ENCODE results near the gene DIABLO.
A peak's percentile ranks its signal among the peaks of the same experiment; 100 is the strongest.
"Not testable (repeated sequence)": the region's sequence is repeated elsewhere in the genome, so short reads cannot be mapped to it uniquely, and the experiment has no call there.

DIABLO gene

DNA sequence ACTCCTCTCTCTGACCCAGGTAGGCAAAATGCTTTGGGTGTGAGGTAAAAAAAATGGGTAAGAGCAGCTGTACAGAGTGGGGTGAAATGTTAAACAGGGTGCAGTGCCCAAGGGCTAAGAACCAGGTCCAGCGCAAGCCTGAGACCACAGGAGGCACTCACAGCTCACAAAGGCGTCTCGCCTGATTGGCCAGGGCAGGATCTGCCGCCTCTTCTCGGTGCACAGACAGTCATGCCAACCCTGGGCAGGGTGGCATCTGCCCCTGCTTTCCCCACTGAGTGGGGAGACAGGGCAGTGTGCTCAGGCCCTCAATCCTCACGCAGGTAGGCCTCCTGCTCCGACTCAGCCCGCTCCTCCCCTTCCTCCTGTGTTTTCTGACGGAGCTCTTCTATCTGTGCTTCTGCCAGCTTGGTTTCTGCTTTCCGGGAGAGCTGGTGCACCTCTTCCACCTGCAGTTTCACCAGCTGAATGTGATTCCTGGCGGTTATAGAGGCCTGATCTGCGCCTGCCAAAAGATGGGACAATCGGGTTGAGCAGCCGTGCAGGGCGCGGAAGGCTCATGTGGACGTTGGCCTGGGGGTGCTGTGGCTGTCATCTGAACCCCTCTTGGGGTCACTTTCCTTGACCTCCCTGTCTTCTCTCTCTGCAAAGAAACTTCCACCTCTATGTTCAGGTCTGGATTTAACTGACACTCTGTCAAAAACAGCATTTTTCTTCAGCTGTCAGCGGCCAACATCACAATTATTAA is 17.6 kb downstream of the DIABLO start:
- no peak for DNase-seq (ENCODE audit: low spot score)

DNA sequence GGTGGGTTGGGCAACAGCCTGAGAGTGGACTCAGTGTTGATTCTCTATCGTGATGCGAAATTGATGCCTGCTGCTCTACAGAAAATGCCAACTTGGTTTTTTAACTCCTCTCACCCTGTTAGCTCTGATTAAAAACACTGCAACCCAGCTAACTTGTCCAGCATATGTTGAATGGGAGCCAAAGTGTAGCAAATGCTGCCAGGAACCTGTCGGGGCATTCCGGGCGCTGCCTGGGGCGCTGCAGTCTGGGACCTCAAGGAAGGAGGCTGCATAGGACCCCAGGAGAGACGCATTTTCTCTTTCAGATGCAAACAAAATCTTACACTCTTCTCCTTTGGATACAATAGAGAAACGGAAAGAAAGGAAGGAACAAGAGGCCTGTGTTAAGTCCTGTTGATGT is 18.5 kb downstream of the DIABLO start:
- DNase-seq (ENCODE audit: low spot score) = no peak

DNA sequence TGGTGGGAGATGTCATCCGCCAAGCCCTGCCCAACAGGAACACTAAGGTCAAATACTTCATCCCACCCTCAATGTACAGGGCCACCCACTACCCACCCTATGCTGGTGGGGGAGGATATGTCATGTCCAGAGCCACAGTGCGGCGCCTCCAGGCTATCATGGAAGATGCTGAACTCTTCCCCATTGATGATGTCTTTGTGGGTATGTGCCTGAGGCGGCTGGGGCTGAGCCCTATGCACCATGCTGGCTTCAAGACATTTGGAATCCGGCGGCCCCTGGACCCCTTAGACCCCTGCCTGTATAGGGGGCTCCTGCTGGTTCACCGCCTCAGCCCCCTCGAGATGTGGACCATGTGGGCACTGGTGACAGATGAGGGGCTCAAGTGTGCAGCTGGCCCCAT is 18.9 kb downstream of the DIABLO start:
- no peak for DNase-seq (ENCODE audit: low spot score)

DNA sequence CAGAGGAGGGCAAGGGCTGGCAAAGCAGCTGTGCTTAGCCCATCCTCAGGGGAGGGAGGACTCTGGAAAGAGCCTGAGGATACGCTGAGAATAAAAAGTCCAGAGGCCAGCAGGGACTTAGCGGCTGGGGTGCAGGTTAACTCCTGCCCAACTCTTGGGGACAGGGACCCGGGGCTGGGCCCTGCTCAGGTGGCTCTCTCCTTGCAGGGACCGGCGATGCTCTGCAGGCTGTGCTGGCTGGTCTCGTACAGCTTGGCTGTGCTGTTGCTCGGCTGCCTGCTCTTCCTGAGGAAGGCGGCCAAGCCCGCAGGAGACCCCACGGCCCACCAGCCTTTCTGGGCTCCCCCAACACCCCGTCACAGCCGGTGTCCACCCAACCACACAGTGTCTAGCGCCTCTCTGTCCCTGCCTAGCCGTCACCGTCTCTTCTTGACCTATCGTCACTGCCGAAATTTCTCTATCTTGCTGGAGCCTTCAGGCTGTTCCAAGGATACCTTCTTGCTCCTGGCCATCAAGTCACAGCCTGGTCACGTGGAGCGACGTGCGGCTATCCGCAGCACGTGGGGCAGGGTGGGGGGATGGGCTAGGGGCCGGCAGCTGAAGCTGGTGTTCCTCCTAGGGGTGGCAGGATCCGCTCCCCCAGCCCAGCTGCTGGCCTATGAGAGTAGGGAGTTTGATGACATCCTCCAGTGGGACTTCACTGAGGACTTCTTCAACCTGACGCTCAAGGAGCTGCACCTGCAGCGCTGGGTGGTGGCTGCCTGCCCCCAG is 19.6 kb downstream of the DIABLO start:
- no peak for DNase-seq (ENCODE audit: low spot score)

DNA sequence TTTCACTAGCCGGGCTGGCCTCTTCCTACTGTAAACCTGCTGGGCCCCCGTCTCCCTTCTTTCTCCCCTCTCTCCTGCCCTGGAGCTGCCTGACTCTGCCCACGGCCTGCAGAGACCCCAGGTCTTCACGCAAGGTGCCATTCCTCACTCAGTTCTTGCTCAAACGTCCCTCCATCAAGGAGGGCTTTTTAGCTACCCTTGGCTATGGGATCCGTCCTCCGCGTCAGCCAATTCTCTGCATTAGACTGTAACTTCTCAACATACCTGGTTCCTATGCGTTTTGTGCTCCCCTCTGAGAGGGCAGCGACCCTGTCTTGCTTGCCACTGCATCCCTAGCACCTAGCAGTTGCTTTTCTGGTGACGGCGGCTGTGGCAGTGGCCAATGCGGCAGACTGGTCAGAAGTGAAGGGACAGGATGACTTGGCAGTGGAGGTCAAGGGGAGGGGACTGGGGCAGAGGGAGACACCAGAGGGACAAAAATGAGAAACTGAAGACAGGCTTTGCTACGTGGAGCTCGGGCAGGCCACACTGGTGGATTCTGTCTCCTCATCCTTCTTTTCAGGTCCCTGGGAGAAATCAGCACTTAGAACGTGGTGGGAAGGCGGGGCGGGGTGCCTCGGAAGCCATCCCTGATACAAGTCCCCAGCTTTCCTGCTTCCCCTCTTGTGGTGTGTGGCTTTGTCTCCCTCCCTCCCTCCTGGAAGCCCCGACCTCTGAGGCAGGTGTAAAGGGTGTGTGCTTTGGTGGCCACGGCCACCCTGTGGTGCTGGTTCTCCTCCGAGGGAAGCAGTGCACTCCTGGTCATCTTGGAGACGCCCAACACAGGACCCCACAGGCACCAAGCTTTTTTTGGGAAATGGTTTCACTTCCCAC is 20.6 kb downstream of the DIABLO start:
- DNase-seq (ENCODE audit: low spot score) = no peak

DNA sequence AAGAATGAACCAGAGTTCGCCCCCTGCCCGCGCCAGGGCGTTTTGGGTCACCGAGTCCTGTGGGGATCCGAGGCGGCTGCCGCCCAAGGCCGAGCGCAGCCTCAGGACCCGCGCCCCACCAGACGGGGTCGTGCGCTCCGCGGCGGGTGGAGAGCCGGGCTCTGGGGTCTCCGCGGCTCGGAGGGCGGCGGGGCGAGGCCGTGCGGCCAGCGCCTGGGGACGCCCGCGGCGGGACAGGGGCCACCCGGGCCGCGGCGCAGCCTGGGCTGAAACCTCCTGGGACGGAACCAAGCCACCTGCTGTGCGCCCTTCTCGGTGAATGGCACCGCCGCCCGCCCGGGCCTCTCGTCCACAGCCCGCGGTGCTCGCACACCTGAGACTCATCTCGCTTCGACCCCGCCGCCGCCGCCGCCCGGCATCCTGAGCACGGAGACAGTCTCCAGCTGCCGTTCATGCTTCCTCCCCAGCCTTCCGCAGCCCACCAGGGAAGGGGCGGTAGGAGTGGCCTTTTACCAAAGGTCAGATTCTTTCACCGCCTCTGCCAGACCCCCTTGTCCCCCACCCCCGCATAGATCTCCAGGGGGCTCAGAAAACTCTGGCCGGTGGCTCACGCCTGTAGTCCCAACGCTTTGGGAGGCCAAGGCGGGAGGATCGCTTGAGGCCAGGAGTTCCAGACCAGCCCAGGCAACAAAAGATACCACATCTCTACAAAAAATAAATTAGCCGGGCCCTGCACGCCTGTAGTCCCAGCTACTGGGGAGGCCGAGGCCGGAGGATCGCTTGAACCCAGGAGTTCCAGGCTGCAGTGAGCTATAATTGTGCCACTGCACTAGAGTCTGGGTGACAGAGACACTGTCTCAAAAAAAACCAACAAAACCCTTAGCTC is 21.4 kb downstream of the DIABLO start:
- DNase-seq (ENCODE audit: low spot score) = no peak

DNA sequence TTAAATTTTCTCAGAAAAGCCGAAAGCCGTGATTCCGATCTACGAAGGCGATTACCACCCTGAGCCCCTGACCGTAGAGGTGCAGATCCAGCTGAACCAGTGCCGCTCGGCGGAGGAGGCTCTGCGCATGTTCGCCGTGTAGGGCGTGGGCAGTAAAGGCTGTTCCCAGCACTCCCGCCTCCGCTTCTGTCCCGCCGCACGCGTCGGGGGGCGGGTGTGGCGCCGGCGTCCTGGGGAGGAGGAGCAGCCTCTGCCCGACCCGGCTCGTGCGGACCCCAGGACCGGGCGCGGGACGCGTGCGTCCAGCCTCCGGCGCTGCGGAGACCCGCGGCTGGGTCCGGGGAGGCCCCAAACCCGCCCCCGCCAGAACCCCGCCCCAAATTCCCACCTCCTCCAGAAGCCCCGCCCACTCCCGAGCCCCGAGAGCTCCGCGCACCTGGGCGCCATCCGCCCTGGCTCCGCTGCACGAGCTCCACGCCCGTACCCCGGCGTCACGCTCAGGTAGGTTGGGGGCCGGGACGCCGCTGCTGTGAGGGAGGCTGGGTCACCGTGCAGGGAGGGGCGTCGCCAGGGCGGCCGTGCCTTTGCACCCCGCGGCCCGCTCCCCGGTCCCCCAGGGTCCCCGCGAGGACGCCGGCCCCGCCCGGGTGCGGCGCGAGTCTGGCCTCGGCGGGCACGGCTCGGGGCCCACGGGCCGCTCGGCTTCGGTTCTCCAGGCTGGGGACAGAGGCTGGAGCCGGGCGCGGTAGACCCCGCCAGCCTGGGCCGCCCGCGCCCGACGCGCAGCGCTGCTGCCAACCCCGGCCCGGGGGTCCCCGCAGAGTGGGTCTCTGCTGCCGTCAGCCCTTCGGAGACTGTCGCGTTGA is 22.3 kb downstream of the DIABLO start, which contains the start of gene B3GNT4:
B3GNT4 (plus strand) TSS at position 409 of the 866 bp plus-strand sequence. CDS start 910 bp downstream, outside the sequence.
- DNase-seq (ENCODE audit: low spot score) = peak; percentile 70

DNA sequence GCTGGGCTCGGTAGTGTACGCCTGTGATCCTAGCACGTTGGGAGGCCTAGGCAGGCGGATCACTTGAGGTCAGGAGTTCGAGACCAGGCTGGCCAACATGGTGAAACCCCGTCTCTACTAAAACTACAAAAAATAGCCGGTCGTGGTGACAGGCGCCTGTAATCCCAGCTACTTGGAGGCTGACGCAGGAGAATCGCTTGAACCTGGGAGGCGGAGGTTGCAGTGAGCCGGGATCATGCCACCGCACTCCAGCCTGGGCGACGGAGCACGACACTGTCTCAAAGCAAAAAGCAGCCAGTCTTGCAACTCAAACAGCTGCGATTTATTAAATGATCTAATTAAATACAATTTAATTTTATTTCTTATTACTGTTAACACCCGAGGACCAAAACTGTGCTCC is 23.0 kb downstream of the DIABLO start:
- not testable (repeated sequence) for DNase-seq (ENCODE audit: low spot score)

DNA sequence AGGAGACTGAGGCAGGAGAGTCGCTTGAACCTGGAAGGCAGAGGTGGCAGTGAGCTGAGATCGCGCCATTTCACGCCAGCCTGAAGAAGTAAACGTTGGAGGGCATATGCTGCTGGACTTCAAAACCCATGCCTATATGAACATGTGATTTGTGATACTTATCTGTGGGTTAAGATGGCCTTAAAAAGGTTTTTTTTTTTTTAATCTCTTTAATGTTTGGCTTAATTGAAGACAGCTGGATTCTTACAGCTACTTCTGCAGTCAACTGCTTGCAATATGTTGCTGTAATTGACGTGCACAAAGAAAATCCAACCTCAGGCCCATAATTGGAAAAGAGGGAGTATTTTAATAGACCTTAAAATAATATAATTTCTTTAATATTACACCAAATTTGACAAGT is 23.8 kb downstream of the DIABLO start:
- no peak for DNase-seq (ENCODE audit: low spot score)

DNA sequence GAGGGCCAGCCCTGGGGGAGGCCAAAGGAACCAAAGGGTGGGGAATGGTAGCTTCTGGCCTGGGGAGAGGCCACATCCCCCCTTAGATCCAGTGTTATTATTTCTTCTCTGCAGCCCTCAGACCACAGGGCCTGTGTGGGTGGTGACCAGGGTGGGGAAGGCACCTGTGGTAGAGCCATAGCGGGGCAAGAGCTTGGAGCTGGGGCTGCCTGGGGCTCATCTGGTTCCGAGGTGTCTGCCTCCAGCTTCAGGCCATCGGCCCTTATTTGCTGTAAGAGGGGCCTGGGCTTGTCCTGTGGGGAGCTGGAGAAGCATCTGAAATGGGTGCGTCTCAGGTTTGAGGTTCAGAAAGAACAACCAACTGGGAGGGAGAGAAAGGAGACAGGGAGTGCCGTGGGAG is 24.5 kb downstream of the DIABLO start:
- DNase-seq (ENCODE audit: low spot score) = no peak

DNA sequence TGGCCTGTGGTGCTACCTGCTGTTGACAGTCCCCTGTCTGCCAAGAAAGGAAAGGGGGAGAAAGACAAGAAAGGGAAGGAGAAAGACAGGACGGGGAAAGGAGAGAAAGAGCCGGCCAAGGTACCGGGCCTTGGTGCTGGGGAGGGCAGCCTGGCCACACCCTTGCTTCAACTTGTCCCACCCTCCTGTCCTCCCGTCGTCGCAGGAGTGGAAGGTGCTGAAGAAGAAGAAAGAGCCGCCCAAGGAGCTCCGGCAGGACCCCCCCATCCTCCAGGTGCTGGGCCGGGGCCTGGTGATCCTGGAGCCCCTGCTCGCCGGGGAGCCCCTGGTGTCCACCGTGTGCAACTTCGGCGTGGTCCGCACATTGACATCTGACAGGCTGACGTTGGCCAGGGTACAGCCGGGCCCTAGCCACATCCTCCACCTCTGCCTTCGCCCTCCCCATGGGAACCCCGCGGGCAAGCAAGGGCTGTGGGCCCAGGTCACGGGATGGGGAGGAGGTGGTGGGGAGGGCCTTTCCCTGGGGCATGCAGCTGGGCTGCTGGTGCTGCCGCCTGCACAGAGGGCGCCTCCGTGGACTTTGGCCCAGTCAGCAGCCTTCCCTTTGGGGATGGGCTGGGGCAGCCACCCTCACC is 25.2 kb downstream of the DIABLO start:
- no peak for DNase-seq (ENCODE audit: low spot score)

DNA sequence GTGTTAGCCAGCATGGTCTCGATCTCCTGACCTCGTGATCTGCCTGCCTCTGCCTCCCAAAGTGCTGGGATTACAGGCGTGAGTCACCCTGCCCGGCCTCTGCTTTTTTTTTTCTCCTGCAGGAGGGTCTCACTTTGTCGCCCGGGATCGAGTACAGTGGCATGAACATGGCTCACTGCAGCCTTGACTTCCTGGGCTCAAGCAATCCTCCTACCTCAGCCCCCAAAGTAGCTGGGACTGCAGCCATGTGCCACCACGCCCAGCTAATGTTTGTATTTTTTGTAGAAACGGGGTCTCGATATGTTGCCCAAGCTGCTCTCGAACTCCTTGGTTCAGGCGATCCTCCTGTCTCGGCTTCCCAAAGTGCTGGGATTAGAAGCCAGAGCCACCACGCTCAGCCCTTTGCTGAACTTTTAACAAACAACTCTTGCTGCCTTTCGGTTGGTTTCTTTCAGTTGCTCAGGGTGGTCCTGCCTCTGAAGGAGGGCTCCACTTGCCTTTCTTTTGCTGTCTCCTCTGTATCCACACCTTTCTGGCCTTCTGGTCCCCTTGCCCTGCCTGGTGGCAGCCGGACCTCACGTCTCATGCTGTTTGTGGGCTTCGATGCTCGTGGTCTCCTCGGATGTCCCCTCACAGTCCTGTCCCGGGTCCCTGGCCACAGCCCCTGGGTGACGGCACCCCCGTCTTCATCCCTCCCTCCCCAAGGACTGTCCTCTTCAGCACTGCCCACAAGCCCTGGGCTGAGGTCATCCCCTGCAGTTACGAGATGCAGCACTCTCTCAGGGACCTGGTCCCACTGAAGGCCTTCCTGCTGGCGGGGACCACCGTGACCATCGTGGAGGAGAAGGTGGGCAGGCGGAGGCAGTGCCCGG is 26.1 kb downstream of the DIABLO start:
- DNase-seq (ENCODE audit: low spot score) = no peak

DNA sequence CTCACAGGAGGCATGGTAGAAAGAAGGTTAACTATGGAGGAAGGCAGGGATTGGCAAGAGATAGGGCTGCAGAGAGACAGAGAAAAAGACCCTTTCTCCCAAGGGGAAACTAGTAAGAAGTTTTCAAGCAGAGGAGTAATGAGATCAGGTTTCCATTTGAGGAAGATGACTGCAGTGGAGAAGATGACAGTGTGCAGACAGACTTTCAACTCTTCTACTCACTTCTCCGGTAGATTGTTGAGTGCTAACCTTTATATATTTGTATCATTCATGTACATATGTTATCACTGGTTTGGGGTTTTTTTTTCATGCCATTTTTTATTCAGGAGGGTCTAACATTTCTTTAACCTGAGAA is 28.3 kb downstream of the DIABLO start:
- no peak for DNase-seq (ENCODE audit: low spot score)

DNA sequence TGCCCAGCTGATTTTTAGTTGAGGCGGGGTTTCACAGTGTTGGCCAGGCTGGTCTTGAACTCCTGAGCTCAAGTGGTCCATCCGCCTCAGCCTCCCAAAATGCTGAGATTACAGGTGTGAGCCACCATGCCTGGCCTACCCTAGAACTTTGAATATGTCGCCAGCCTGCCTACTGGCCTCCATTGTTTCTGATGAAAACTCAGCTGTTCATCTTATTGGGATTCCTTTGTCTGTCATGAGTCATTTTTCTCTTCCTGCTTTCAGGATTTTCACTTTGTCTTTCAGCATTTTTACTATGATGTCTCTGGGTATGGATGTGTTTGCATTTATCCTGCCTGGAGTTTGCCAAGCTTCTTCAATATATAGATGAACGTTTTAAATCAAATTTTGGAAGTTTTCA is 30.4 kb downstream of the DIABLO start:
- no peak for DNase-seq (ENCODE audit: low spot score)

DNA sequence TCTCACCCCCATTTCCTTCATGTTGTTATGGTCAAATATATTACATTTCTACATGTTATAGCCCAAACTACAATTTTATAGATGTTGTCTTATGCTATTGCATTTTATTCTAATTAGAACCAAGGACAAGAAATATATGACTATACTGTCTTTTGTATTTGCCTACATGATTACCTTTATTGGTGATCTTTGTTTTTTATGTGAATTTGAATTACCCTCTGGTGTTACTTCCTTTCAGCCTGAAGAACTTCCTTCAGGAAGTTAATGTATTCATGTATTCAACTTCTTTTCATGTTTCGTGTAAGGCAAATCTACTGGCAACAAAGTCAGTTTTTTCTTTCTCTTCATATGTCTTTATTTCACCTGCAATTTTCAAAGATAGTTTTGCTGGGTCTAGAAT is 31.0 kb downstream of the DIABLO start:
- DNase-seq (ENCODE audit: low spot score) = no peak

DNA sequence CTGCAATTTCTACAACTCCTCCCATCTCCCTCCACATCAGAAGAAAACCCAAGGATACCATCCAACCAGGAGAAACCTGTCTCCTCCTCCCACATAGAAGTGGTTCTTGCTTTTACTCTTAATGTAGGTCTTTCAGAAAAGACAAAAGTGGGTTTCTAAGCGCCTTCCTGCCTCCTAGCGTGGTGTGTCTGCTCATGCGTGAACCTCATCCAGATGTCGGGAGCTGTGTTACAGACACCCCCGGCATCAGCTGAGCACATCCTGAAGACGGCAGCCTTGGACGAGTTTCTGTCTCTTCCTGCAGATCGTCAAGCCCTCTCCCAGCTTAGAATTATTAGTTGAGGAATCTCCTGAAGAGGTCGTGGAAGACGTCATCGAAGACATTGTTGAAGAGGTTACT is 33.4 kb downstream of the DIABLO start:
- no peak for DNase-seq (ENCODE audit: low spot score)

DNA sequence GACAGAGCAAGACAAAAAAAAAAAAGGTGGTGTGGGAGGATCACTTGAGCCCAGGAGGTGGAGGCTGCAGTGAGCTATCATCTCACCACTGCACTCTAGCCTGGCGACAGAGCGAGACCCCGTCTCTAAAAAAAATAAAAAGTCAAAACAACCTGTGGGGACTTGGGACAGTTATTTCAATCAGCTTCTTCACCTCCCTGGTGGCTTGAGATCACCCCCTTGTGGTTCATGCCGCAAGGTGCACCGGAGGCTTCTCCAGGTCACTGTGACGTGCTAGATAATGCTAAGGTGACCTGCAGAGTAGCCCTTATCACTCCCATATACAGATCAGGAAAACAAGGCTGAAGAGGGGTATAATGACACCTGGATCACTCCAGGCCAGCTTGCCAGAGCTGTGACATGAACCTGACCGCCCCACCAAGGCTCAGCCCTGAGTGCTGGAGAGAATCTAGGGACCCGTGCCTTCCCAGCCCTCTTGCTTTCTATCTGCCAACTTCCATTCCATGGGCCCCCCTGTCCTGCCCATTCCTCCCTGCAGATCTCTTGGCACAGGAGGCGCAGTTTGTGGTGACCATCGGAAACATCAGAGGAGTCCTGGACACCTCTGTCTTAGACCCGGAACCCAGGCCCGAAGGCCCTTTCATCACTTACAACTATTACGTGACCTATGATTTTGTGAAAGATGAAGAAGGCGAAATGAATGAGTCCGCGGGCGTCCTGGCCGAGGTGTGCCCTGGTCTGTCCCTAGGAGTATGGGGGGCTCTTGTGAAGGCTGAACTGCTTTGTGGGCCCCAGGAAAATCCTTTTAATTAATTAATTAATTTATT is 34.8 kb downstream of the DIABLO start:
- DNase-seq (ENCODE audit: low spot score) = peak; percentile 86

Data from germinal center (tissue), 1 donor.